Smooth muscle cell of the umbilical artery (primary cell): Measurements from ENCODE around the gene CEPT1. TPM values are rescaled to one million over a fixed set of nuclear protein-coding genes. Genes with fewer than 3 reads are reported as not detected.

Experiments
- total RNA-seq: library from RNA; depleted of rRNA; stranded (reverse); fragments of >200 nt; gene quantifications from 2 replicates; pipeline ENCODE4 v1.2.3, GENCODE V29; 2014

CEPT1 gene
- total RNA-seq, result 46.7 and 51.7 TPM in 2 replicates

DNA sequence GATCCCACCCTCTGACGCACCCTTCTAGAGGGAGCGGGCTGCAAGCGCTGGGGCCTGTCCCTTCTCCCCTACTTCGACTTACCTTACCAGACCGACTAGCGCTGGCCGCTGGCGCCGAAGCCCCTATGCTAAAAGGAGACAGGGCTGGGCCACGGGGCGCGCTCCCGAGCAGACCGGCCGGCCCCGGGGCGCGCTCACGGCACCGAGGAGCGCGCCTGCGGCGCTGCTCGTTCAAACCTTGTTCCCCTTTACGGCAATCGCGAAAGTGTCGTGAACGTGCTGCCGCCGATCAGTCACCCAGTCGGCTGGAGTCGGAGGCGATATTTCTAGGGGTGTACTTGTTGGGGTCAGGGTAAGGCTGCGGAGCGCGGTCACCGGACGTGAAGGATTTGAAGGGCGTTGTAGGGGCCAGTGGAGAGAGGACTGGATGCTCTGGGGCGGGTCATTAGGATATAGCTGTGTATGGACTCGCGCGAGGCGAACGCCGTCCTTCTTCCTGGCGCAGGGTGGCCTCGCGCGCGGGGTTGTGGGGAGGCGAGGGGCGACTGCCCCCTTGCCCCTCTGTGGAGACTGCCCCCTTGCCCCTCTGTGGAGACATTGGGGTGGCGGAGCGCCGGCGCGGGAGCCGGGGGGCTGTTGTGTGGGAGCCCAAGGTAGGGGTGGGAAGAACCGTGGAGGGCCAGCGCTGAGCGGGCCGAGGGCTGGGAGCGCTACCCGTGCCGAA, at the start of gene CEPT1, which contains the start of gene DRAM2:
Gene CEPT1, plus strand, starts transcription at position 268 of the 724 bp plus-strand sequence. CDS start 7,492 bp downstream, outside the sequence.
Gene DRAM2, minus strand, starts transcription at position 138 of the 724 bp plus-strand sequence. CDS start 8,539 bp downstream, outside the sequence.

DNA sequence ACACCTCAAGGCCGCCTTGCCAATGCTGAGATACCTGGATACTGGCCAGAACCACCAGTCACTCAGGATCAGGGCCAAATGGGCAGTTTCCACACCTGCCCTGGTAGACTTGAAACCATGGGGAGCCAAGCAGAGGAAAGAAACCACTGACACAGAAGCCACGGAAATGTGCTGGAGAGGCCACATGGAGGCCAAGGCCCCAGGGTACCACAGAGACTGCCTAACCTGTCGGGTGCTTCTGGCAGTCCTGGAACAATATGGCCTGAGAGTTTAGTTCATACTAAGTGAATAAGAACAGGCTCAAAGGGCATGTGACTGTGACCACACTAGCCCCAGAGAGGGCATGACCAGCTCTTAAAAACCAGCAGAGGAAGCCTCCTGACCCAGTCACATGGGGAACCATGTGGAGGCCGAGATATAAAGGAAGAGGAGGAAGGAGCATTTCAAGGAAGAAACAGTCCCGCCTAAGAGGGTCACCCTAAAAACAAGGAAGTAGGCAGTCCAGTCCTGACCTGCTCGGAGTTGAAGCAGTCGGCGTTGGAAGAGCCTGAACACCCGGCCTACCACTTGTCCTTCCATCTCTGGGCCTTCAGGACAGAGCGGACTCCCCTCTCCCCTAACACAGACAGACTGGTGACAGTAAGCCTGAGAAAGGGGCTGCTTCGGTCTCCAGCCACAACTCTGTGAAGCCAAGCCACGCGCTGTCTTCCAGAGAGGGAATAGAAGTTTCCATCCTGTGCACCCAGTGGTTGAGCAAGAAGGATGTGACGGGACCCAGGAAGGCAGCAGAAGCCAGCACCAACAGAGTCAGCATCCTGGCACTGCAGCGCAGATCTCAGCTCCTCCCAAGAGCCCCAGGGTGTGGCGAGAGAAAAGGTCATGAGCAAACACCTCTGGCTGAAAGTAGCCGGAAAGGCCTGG, 60.1 kb downstream of the CEPT1 start, which contains the start of gene DENND2D:
Gene DENND2D, minus strand, starts transcription at position 766 of the 921 bp plus-strand sequence. Its CDS starts 187 bp downstream, at position 579.

DNA sequence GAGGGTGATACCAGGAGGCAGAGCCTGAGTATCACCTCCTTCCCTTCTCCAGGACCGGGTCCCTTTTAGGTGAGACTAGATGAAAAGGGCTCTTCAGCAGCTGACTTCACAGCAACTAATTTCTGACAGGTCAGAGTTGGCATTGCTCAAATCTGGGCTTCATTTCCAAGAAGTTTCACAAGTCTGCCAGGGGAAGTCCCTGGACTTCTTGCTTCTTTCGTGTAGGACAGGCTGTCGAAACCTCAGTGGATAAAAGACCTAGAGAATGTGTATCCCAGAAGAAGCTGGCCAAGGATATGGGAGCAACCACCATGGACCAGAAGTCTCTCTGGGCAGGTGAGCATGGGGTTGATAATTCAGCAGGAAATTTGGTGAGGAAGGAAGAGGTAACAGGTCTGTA, 87.4 kb downstream of the CEPT1 start, which contains the start of gene CHI3L2:
Gene CHI3L2, plus strand, starts transcription at position 280 of the 400 bp plus-strand sequence. Its CDS starts 17 bp downstream, at position 297.

Other genes with a start within 250 kb of the CEPT1 start
- 14.0 and 16.7 TPM in 2 replicates for gene LRIF1, start 176.3 kb upstream of the CEPT1 start, total RNA-seq
- gene DRAM2, start 130 bp upstream of the CEPT1 start, total RNA-seq, result 39.6 and 76.6 TPM in 2 replicates
- 3.0 and 3.9 TPM in 2 replicates for gene DENND2D, start 60.4 kb downstream of the CEPT1 start, total RNA-seq
- gene CHI3L2, start 87.5 kb downstream of the CEPT1 start, total RNA-seq, result 0.51 and 0.89 TPM in 2 replicates
- gene CHIA, start 150.6 kb downstream of the CEPT1 start, total RNA-seq, result under 0.01 TPM in 1 of 2 replicates, not detected in the other